HG03159 (cell line): Measurements from ENCODE around the gene ABCC3.

Experiments used
- ATAC-seq: cut with Tn5 transposase; IDR thresholded peaks from one replicate; pipeline ENCODE4 v1.9.1; 2021; ENCODE audit warnings: mild to moderate bottlenecking, moderate library complexity; ENCODE audit not compliant: unreplicated experiment

The ABCC3 gene

DNA sequence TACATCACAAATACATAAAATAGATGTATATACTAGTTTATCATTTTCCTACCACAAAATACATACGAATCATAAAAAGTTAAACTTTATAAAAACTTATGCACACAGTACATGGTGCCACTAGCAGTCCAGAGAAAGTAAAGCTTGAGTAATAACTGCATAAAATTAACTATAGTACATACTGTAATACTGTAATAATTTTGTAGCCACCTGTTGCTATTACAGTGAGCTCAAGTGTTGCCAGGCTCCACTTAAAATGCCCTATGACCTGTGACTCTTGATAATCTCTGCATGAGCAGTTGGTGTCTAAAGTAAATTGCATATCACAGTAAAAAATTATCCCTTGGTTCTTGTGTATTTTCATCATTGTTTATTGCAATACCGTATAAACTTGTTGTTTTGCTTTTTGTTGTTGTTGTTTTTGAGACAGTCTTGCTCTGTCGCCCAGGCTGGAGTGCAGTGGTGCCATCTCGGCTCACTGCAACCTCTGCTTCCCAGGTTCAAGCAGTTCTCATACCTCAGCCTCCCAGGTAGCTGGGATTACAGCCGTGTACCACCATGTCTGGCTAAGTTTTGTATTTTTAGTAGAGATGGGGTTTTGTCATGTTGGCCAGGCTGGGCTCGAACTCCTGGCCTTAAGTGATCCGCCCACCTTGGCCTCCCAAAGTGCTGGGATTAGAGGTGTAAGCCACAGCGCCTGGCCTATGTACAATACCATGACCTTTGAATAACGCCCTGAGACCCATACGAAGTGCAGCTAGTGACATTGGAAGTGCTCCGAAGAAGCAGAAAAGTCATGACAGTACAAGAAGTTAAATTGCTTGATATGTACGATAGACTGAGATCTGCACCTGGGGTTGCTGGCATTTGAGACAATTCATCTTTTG is 91.3 kb downstream of the ABCC3 start:
- ATAC-seq: no peak

DNA sequence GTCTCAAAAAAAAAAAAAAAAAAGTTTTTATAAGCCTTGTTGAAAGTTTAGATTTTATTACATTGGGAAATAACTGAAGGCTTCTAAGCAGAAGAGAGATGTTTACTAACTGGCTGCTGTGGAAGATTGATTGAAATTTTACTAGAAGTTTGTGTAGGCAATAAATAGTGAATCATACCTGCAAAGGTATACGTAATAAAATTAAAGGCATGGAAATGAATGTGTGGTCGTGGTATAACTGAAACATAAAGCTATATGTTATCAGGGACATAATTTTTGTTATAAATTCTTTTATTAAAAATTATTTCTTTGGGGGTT is 93.4 kb downstream of the ABCC3 start:
- no peak for ATAC-seq

DNA sequence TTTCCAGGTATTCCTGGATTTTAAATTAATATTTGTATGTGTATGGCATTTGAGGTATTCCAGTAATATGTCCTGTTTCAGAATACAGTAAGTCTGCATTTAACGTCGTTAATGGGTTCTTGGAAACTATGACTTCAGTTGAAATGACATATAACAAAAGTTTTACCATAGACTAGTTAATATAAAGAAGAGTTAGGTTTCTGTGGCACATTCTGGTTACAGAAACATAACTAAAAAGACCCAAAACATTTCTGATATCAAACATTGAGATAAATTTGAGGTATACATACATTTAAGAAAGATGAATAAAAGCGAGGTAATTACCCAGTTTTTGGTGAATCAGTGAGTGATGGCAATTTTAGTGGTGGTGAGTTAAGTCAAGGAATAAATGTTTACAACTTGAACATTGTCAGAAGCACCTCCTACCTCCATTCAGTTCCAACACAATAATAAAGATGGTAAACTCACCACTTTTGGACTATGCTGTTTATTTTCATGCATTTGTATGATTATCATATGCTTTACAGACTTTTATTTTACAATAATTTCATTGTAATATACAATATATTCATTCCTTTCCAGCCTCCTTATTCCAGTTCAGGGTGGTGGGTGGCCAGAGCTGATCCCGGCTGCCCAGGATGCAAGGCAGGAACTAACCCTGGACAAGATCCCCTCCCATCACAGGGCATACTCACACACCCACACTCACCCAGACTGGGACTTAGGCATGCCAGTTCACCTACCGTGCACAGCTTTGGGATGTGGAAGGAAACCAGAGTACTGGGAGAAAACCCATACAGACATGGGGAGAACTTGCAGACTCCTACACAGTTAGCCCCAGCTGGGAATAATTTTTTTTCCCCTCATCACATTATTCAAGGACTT is 94.4 kb downstream of the ABCC3 start:
- no peak for ATAC-seq

DNA sequence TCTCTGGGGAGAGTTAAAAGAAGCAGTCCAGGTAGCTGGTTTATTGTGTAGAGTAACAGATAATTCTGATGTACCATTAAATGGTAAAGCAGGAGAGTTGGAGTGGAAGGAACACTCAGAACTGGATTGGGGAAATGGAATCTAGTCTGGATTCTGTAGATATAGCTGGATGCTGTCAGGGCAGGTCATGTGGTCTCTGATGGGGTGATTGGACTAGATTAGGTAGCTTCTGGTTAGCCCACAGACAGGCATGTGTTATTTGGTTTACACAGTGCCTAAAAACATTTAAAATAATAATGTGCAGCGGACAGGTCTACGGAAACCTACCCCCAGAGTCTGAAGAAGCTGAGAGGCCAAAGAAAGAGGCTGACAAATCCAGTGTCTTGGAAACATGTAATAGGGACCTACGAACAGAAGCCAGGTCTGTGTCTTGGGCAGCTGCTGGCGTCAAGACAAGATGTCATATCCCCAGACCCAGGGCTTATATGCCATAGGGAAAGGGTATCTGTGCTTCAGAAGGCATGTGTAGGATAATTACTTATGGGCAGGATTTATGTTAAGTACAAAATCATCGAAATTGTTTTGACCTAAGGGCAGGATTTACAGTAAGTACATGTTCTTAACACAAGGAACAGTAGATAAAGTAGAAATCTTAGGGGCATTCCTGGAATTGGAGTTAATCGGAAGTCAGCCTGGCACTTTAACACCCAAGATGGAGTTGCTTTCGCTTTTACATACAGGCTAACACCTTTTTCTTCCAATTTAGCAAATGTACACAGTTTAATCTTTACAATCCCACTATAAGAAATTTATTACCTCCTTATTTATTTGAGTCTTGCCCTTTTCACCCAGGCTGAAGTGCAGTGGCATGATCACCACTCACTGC is 97.1 kb downstream of the ABCC3 start:
- no peak for ATAC-seq

DNA sequence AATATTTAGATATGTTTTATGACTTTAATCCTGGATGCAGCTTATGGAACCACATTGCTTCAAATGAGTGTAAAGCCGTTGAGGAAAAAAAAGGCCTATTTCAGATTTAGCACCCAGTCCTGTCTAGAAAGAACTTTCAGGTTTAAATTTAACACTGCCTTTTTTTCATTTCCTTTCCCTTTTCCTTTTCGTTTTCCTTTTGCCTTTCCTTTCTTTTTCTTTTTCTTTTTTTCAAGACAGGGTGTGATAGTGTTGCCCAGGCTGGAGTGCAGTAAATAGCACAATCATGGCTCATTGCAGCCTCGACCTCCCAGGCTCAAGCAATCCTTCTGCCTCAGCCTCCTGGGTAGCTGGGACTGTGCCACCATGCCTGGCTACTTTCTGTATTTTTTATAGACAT is 100.6 kb downstream of the ABCC3 start:
- no peak for ATAC-seq

DNA sequence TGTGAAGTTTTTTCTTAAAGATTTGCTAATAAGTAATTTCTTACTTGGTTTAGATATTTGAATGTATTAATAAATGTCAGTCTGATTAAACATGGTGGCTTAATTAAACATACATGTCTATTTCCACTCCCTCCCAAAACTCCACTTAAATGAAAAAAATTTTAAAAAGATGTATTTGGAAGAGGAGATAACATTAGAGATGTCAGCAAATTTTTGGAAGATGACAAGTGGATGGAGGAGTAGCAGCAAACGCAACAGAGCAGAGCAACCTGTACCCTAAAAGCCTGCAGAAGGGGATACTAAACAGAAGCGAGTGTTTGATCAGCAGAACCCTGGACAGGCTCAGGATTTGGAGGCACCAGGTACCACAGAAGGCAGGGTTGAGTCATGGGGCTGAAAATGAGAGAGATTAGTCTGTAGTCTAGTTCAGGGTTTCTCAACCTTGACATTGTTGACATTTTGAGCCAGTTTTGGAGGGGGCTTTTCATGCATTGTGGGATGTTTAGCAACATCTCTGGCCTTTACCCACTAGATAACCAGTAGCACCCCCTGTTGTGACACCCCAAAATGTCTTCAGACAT is 102.5 kb downstream of the ABCC3 start:
- no peak for ATAC-seq

DNA sequence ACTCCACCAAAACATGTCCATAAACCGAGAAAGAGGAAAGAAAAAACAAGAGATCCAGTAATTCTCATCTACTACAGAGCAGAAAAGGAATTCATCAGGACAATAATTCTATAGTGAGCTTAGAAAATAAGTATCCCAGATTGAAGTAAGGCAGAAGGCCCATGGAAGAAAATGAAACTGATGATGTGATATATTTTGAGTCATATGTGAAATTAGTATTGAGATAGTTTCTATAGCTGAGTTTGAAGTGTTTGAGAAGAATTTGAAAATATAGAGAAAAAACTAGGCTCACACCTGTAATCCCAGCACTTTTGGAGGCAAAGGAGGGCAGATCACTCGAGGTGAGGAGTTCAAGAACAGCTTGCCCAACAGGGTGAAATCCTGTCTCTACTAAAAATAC is 104.4 kb downstream of the ABCC3 start:
- ATAC-seq: no peak
